NCI-H2196 treated with DMSO at 0.1 percent for 48 hours (cell line): ENCODE data around the gene CASP8.

ENCODE experiments used
- DNase-seq: peaks from one replicate; lab custom pipeline; 2025; ENCODE audit not compliant: unreplicated experiment; lab: John Stamatoyannopoulos, UW

CASP8 gene

DNA sequence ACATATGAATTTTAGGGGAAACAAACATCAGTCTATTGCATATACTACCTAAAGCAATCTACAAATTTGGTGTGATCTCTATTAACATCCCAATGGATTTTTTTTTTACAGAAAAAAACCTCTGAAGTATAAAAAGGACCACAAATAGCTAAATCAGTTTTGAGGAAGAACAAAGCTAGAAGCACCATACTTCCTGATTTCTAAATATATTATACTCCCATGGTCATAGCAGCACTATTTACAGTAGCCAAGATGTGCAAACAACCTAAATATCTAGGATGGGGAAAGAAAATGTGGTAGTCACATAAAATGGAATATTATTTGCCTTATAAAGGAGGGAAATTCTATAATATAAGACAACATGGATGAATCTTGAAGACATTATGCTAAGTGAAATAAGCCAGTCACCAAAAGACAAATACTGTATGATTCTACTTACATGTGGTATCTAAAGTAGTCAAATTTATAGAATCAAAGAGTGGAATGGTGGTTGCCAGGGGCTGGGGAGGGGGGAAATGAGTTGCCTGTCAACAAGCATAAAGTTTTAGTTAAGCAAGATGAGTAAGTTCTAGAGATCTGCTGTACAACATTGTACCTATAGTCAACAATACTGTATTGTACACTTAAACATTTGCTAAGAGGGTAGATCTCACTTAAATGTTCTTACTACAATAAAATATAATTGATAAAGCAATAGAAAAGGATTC lies 17.6 kb upstream of the CASP8 start:
- DNase-seq = no peak

DNA sequence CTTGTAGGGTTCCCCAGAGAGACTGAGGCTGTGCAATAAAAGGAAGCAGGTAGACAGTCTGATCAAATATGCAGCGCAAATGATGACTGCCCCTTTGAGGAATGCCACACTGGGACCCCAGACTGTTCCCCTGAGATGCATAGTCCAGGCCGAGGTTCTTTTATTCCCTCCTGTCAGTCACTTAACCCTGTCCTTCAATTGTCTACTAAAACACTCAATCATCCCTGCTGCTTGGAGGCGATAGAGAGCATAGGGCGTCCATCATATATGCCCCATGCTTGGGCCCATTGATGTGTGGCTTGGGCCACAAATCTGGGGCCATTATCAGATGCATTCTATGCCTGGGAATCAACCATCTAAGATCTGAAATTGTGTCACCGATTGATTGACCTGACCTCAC lies 15.5 kb upstream of the CASP8 start:
- no peak for DNase-seq

DNA sequence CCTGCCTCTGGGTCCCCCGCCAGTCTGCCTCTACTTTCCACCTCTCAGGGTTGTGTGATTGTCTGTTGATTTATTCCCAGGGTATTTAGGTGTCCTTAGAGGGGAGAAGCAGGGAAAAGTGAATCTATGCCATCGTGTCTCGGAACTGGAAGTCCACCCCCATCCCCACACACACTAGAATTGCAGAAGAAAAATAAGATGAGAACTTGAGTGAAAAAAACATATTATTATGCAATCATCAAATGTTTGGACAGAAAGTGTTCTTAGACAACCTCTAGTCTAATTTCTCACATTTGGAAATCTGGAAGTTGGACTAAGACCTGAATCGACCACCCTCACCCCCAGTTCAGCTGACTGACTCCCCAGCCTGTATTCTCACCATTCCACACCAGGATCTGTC lies 14.1 kb upstream of the CASP8 start:
- DNase-seq = no peak

DNA sequence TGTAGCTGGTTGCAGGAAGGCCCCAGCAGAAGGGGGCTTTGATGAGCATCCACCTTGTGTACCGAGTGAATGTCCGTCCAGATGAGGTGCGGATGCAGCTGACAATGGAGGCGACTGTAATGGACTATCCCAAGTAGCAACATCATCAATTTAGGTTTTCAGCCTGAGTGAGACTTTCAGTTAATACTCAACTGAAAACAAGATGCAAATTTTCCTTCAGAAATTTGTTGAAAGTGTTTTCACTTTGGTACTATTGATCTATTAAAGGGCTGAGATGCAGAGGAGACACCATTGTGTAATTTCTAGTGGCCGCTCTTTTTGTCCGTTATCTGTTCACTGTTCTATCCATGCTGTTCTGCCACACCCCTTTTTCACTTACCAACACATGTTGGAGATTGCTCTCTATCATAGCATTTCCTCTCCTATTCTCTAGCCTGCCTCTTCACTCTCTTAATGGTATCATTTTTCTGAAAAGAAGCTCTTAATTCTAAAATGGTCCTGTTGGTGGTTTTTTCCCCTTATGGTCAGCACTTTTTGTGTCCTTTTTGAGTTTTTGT lies 12.0 kb upstream of the CASP8 start:
- DNase-seq = no peak

DNA sequence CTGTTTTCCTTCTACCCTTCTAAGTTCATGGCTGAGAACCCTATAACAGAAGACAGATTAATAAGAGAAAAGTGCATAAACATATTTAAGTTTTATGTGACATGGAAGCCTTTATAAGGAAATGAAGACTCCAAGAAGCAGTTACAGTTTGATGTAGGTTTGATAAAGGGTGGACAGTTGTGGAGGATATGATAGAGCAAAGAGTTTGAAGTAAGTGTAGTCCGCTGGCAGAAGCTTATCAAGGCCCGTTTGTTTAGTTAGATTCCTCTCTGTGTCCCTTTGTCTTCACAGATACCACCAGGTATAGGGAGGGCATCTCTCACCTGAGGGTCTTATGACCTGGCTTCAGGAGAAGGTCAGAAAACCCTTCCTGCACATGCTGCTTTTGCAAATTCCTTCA lies 10.4 kb upstream of the CASP8 start:
- no peak for DNase-seq

DNA sequence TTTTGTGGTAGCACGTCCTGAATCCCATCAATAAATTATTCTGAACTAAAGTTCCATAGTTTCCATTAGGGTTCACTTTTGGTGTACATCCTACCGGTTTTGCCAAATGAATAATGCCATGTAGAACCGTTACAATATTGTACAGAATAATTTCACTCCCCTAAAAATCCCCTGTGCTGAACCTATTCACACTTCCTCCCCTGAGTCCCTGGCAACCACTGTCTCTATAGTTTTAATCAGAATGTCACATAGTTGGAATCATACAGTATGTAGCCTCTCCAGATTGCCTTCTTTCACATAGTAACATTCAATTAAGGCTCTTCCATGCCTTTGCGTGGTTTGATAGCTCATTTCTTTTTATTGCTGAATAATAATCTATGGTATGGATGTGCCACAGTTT lies 9.6 kb upstream of the CASP8 start:
- no peak for DNase-seq

DNA sequence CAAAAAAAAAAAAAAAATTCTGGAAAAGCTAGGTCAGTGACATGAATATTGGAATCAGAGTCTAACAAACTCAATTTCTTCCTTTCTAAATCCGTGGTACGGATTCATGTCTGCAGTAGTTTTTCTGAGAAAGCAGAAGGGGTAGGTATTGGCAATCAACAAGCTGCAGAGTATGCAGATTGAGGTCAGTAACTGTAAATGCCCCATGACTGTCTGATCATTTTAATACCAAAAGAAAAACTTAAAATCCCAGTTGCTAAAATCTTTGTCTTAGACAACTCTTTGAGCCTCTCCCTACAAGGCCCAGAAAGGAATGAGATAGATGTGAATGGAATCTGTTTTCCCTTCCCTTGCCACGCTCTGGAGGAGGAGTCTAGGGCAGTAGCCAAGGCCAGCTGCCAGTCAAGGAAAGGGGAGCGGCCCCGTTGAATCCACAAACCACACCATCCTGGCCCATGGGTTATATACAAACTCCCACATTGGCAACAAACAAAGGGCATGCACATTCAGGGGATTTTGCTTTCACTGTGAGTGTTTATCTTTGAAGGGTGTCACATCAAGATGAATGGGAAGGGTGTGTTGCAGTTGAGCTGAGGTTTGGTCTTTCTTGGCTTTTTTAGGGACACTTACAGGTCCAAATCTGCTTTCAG lies 6.1 kb upstream of the CASP8 start:
- no peak for DNase-seq

DNA sequence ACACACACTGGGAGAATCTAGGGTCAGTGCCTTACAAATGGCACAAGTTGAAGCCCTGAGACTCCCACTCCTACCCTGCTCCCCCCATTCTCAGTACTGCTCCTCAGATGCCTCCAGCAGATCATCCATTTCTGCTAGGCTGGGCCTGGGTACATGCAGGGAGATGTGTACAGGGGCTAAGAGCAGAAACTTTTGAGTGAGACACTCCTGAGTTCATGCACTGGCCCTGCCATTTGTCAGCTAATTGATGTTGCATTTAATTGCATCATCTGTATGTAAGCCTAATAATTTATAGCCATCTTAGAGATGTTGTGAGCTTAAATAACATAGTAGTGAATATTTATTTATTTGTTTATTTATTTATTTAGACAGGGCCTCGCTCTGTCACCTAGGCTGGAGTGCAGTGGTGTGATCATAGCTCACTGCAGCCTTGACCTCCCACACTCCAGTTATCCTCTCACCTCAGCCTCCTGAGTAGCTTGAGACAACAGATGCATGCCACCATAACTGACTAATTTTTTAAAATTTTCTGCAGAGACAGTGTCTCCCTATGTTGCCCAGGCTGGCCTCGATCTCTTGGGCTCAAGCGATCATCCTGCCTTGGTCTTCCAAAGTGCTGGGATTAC lies 4.8 kb upstream of the CASP8 start:
- DNase-seq = no peak

DNA sequence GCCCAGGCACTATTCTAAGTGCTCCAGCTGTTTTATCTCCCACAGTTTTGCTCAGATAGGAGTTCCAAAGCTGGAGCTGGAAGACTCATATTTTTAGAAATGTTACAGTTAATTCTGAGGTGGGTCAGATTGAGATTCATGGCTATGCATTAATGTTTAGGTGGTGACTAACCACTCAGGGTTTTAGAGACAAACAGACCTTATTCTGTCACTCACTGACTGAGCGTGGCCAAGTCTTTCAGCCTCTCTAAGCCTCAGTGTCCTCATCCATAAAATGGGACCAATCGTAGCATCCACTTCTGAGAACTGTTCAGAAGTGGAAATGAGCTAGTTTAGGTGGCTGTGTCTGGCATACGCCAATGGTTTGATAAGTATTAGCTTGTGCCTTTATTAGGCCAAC lies 4.3 kb upstream of the CASP8 start:
- no peak for DNase-seq

DNA sequence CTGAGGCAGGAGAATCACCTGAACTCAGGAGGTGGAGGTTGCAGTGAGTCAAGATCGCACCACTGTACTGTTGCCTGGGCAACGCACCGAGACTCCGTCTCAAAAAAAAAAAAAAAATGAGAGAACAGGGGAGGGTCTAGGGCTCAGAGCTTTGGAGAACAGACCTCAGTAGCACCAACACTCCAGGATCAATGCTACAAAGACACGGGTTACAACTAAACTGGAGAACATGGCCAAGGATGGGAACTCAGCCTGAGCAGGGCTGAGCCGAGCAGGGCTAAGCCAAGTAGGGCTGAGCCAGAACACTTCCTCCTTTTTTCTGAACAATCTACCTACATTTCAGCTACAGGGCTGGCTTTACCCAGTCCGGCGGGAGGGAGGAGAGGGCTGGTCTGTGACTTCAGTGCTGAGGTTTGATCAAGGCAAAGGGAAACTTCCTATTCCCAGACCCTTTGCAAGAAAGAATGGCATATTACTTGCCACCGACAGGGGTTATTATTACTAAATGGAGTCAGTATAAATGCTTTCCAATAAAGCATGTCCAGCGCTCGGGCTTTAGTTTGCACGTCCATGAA lies 2.9 kb upstream of the CASP8 start:
- DNase-seq = no peak

DNA sequence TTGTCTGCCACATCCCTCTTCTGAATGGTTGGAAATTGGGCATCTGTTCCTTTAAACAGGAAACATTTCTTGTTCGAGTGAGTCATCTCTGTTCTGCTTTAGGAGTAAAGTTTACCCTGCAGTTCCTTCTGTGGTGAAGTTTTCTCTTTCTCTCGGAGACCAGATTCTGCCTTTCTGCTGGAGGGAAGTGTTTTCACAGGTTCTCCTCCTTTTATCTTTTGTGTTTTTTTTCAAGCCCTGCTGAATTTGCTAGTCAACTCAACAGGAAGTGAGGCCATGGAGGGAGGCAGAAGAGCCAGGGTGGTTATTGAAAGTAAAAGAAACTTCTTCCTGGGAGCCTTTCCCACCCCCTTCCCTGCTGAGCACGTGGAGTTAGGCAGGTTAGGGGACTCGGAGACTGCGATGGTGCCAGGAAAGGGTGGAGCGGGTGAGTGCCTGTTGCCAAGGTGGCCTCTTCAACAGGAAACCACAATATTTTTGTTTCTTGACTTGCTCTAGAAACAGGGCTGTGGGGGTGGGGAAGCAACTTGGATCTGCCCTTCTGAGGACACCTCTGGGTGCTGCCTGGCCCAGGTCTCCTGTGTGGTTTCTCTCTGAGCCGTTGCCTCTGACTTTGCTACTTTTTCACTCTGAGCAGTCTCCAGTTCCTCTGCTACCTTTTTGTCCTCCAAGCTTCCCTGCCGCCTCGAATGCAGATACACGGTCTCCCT lies 2.2 kb upstream of the CASP8 start:
- DNase-seq = peak; percentile 45

DNA sequence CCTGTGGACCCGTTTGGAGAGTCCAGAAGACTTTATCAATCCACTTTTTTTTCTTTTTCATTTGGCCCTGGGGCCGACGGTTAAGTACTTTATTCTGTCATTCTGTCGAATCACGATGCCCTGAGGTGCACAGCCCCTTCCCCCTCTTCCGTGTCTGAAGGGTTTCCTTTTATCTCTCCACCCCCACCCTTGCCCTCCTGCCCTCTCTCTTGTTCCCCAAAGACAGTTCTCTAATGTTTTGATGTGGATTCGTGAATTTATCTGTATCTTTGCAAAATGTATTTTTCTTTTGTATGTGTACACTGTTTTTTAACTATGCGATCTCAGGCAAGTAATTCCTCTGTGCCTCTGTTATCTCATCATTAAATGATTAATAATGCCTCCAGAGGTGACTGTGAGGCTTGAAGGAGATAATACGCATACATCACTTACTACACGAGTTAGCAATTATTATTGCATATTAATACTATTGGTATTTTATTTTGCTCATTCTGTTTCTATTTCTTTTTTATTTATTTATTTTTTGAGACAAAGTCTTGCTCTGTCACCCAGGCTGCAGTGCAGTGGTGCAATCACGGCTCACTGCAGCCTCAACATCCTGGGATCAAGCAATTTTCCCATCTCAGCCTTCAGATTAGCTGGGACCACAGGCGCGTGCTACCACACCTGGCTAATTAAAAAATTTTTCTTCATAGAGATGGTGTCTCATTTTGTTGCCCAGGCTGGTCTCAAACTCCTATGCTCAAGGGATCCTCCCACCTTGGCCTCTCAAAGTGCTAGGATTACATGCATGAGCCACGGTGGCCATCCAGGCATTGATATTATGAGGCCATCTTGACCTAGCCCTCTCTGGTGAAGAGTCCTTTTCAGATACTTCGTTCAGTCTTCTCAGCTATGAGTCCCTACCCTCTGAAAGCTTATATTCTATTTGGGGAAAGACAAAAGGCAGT lies 1.4 kb upstream of the CASP8 start:
- no peak for DNase-seq

DNA sequence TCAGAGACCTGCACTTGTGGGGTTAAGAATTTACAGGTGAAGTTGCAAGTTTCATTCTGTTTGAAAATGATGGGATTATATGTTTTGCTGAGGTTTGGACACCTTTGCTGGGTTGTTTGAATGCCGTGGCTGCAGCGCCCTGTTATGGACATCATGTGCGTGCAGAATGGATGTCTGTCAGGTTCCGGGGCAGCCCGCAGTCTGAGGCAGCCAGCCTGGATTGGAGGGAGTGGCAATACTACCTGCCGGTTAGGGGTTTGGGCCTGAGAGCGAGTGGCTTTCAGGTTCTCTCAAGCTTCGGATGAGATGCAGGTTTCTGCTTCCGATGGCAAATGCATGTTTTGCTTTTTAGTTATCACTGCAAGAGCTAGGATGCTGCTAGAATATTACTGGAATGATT lies 1.1 kb downstream of the CASP8 start:
- DNase-seq = no peak

DNA sequence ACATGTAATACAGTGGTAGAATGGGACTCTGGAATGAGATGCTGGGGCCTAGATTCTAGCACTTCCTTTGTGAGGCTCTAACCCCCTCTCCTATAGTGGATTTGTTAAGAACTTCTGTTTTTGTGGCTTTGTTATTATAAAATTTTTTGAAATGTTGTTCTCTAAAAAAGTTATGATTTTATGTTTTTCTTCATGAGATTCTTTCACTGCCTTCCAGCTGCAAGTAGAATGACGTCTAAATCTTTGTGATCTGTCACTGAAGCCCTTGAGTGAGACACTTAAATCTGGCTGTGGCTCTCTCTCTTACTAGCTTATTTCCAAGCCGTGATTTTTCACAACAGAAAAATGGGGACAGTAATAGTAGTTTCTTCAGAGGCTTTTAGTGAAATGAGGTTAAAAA lies 1.6 kb downstream of the CASP8 start:
- DNase-seq = no peak

DNA sequence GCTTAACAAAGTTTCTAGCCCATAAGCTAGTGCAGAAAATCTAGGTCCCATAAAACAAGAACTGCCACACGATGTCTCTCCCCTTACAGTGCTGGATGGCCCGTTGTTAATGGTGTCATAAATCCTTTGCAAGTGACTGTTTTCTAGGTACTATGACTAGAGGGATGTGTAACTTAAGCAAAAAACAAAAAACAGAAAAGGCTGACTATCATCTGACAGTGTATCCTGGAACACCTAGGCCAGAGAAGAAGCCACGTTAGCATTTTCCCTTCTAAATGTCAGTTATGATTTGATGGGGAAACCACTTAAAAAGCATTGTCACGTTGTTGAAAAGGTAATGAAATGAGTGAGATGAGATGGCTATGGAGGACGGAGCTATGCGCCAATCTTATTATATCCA lies 2.4 kb downstream of the CASP8 start:
- DNase-seq = no peak

DNA sequence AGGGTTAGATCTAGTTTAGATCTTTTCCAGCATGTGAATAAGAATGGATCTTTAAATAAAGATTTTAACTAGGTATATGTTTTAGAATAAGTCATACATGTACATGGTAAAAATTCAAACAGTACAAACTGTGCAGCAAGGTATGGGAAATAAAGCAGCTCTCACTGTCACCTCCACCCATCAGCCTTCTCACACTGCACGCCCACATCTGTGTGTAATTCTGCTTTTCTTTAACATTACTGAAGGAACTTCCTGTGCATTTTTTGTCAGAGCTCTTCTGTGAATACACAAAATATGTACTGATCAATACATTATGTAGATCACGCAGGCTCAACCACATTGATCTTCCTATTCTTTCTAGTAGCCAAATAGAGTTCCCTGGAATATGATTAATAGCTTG lies 3.4 kb downstream of the CASP8 start:
- no peak for DNase-seq

DNA sequence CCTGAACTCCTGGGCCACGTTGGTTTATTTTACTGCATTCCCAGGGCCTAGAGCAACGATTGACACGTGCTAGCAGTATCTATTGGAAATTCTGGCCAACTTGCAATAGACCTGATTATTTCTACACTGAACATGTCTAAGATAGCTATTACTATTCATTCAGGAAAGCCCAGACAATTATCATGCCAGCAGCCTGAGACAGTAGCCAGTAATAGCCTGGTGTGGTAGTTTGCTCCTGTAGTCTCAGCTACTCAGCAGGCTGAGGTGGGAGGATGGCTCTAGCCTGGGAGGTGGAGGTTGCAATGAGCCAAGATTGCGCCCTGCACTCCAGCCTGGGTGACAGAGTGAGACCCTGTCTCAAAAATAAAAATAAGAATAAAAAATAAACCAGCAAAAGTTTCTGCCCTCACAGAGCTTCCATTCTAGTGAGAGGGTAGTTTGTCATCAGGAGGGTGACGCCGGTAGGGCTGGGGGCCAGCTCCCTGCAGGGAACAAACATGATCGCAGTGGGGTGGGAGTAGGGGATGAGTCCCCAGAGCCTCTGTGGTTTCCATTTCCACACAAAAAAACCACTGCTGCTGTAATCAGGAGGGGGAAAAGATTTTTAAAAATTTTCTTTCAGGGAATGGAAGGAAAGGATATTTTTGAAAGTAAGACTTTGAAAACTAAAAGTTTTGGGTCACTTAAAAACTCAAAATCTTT lies 4.3 kb downstream of the CASP8 start:
- no peak for DNase-seq

DNA sequence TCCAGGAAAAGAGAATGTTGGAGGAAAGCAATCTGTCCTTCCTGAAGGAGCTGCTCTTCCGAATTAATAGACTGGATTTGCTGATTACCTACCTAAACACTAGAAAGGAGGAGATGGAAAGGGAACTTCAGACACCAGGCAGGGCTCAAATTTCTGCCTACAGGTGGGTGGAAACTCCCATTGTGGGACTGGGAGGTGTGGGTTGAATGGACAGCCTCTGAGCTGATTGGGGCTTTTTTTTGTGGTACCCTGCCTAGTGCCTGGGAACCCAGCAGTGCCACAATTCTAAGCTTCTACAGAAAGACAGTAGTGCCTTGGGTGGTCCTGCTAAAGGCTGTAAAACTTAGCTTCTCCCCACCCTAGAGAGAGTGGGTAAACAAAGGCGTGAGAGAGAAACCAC lies 6.3 kb downstream of the CASP8 start:
- no peak for DNase-seq

DNA sequence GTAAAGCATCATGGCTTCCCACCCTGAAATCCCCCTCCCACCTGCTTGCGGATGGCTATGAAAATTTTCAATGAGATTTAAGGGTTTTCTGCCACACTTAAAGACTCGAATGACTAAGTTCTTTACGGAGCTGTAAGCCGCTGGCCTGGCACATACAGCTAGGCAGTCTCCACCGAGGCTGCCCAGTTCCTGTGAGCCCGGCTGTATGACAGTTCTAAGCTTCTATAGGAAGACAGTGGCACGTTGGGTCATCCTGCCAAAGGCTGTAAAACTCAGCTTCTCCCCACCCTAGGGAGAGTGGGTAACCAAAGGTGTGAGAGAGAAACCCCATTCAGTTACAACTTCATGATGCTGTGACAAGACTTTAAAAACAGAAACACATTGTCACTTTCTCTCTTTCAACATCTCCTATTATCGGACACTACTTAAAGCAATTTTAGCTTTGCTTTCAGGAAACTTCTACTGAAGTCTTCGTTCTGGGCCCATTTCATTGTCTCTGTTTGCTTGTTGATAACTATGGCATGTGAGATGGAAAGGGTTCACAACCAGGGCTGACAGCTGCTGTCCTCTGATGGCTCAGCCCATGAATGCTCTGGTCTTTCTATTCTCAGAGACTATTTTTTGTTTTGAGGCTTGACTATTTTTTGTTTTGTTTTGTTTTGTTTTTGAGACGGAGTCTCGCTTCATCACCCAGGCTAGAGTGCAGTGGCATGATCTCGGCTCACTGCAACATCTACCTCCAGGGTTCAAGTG lies 7.1 kb downstream of the CASP8 start:
- DNase-seq = no peak
